Thymus (tissue), 11 donors: ENCODE results near the gene CCNL2. TPM values are rescaled to one million over a fixed set of nuclear protein-coding genes. Genes with fewer than 3 reads are reported as not detected.

ENCODE experiments used
- DNase-seq, 9 donors: peaks; one replicate each; pipeline ENCODE4 v3.0.0-alpha.2; 2013; ENCODE audit warnings: low spot score in 9 of 9, low read depth in 6 of 9, missing footprints in 1 of 9
- H3K27ac ChIP-seq, 2 donors: one replicate each; pipeline ENCODE4 v1.5.1; 2013; ENCODE audit warnings: control low read depth in 1 of 2, low read depth in 1 of 2, low read length in 1 of 2, mild to moderate bottlenecking in 1 of 2, moderate library complexity in 1 of 2
- H3K27me3 ChIP-seq, 2 donors: one replicate each; pipeline ENCODE4 v1.5.1; 2013; ENCODE audit warnings: low read length in 1 of 2; ENCODE audit not compliant: control insufficient read depth in 2 of 2, insufficient read depth in 1 of 2
- H3K36me3 ChIP-seq, 2 donors: one replicate each; pipeline ENCODE4 v1.5.1; 2013; ENCODE audit warnings: low read length in 1 of 2, mild to moderate bottlenecking in 1 of 2, moderate library complexity in 1 of 2; ENCODE audit not compliant: control insufficient read depth in 2 of 2, insufficient read depth in 2 of 2
- H3K4me1 ChIP-seq, 2 donors: one replicate each; pipeline ENCODE4 v1.5.1; 2013; ENCODE audit warnings: low read length in 2 of 2; ENCODE audit not compliant: control insufficient read depth in 2 of 2, insufficient read depth in 2 of 2
- H3K4me3 ChIP-seq, 2 donors: one replicate each; pipeline ENCODE4 v1.5.1; 2013; ENCODE audit warnings: low read length in 2 of 2, control low read depth in 1 of 2, mild to moderate bottlenecking in 1 of 2
- H3K9me3 ChIP-seq, 2 donors: one replicate each; pipeline ENCODE4 v1.5.1; 2013; ENCODE audit warnings: low read length in 1 of 2, mild to moderate bottlenecking in 1 of 2; ENCODE audit not compliant: control insufficient read depth in 2 of 2, insufficient read depth in 1 of 2
- WGBS: extraction: QIAGEN DNeasy Blood & Tissue Kit; methylation state at CpG from one replicate; pipeline ENCODE4 v1.1.7; 2013; 5-methylcytosine and 5-hydroxymethylcytosine counted together
- polyA plus RNA-seq: library from polyadenylated mRNA; stranded (reverse); fragments of 200-250 nt; gene quantifications from one replicate; pipeline ENCODE4 v1.2.3, GENCODE V29; 2013
- total RNA-seq: library from RNA; stranded (reverse); fragments of 120-200 nt; gene quantifications from one replicate; pipeline ENCODE4 v1.2.4, GENCODE V29; 2013
- donor health status: healthy.

CCNL2 gene
- total and polyA plus RNA-seq, 2 donors = 73.8 to 340 TPM

DNA sequence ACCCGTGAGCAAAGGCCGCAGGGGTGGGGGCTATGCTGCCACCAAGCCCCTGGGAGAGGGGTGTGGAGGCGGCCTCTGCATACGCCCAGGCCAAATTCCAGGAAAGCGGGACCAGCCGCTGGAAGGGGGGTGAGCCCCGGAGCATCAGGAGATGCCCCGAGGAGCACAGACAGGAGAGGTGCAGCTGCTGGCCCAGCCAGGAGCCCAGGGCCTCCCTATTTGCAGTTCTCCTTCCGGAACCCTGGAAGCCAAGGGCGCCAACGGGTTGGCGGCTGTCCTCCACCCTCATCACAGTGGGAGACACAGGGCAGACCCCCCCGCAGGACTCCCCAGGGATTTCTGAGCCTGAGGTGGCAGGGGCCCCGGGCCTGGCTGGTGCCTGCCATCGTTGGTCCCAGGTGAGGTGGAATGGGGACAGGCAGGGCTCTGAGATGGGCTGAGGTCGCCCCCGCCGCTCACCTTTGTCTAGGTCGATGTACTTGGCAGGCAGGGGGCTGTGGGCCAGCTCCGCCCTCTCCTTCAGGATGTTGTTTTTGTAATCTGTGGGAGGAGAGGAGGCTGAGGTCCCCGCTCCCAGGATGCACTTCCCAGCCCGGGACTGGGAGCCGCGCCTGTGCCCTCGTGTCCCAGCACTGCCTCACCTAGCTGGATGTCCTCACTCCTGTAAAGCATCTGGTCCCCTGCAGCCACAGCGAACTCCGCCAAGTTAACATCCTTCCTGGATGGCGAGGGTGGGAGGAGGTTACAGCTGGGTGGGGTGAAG is 45.6 kb downstream of the CCNL2 start:
- H3K9me3 ChIP-seq = peaks cover 0 to 4% of the 10 kb centered on the region in 2 donors
- H3K36me3 ChIP-seq = no peaks in the 10 kb centered on the region
- H3K27me3 ChIP-seq = peaks cover 70 to 75% of the 10 kb centered on the region in 2 donors
- no peak for DNase-seq
- H3K27ac ChIP-seq = no peak overlapping the region
- H3K4me3 ChIP-seq = no peak overlapping the region
- peaks cover 0 to 11% of the 10 kb centered on the region in 2 donors for H3K4me1 ChIP-seq
- WGBS = 27% methylated on average over 28 of the region's 28 CpGs

GRCh38 chr1:1352786-1353388 is 46.2 kb downstream of the CCNL2 start:
- peaks cover 0 to 12% of the 10 kb centered on the region in 2 donors for H3K4me1 ChIP-seq

GRCh38 chr1:1351511-1352427 is 47.4 kb downstream of the CCNL2 start:
- no peak overlapping the region for H3K4me3 ChIP-seq
- peaks cover 54 to 67% of the 10 kb centered on the region in 2 donors for H3K27me3 ChIP-seq
- no peak for DNase-seq
- peaks cover 0 to 4% of the 10 kb centered on the region in 2 donors for H3K9me3 ChIP-seq
- 86% methylated on average over 29 of the region's 29 CpGs for WGBS
- H3K36me3 ChIP-seq = no peaks in the 10 kb centered on the region
- H3K4me1 ChIP-seq = peaks cover 0 to 14% of the 10 kb centered on the region in 2 donors
- H3K27ac ChIP-seq = no peak overlapping the region

More at GRCh38 chr1:1352786-1353388, 46.2 kb downstream of the CCNL2 start:
- WGBS = 34% methylated on average over 5 of the region's 5 CpGs
- Histone ChIP-seq H3K36me3 (no peaks in the 10 kb centered on the region), H3K27me3 (peaks cover 64 to 74% of the 10 kb centered on the region in 2 donors), H3K4me3 (no peak overlapping the region), H3K27ac (no peak overlapping the region), H3K9me3 (peaks cover 0 to 4% of the 10 kb centered on the region in 2 donors)
- no peak for DNase-seq

GRCh38 chr1:1349256-1350012 is 49.7 kb downstream of the CCNL2 start, which contains the start of gene DVL1:
Gene DVL1 (minus strand): TSS chr1:1349418. CDS start chr1:1349065, 353 bp downstream.
- DNase-seq = peak; percentile 34 to 85 (median 61)
- peaks cover 0 to 14% of the 10 kb centered on the region in 2 donors for H3K4me1 ChIP-seq
- H3K27ac ChIP-seq = peak within 1 kb of the TSS; percentile 47 to 91

DNA sequence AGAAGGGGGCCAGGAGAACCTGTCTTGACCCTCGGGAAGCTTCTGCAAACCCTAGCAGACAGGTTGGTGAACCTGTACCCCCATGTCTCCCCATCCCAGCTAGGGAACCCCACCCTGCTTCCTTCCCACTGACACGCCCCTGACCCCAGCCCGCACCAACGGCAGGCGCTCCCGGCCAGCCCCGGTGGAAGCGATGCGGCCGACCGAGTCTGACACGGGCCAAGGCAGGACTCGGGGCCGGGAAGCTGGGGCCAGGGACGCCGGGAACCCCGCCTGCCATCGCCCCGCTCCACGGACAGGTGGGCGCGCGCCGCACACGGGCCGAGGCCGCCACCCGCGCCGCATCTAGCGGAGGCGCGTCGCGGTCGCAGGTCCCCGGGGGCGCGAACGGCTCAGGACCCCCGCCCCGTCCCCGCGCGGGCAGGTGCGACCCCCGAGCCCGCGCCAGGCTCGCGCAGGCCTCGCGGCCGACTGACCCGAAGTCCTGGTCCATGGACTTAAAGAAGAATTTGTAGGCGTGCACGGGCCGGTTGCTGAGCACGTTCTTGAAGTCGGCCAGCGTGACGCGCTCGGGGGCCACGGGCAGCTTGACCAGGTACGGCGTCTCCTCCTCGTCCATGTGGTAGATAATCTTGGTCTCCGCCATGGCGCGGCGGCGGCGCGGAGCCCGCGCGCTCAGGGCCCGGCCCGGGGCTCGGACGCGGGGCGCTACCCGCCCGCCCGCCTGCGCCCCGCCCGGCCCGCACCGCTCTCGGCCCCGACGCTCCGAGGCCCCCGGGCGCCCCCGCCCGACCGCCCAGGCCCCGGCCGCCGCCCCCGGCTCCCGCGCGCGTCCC is 50.5 kb downstream of the CCNL2 start:
- Histone ChIP-seq H3K9me3 (peaks cover 0 to 2% of the 10 kb centered on the region in 2 donors), H3K27ac (no peak overlapping the region), H3K4me1 (peaks cover 0 to 12% of the 10 kb centered on the region in 2 donors), H3K27me3 (peaks cover 22 to 36% of the 10 kb centered on the region in 2 donors), H3K4me3 (peak overlapping the region; percentile 49 to 92), H3K36me3 (no peaks in the 10 kb centered on the region)
- no peak for DNase-seq
- WGBS = 1% methylated on average over 109 of the region's 109 CpGs

More at GRCh38 chr1:1349256-1350012, 49.7 kb downstream of the CCNL2 start, which contains the start of gene DVL1:
- Histone ChIP-seq H3K4me3 (peak within 1 kb of the TSS; percentile 49 to 92), H3K36me3 (no peaks in the 10 kb centered on the region), H3K9me3 (peaks cover 0 to 4% of the 10 kb centered on the region in 2 donors), H3K27me3 (peaks cover 30 to 44% of the 10 kb centered on the region in 2 donors)
- under 1% methylated on average over 122 of the region's 122 CpGs for WGBS

GRCh38 chr1:1347663-1348419 is 51.3 kb downstream of the CCNL2 start:
- WGBS = 83% methylated on average over 26 of the region's 26 CpGs
- peaks cover 0 to 8% of the 10 kb centered on the region in 2 donors for H3K4me1 ChIP-seq

GRCh38 chr1:1347026-1347595 is 52.0 kb downstream of the CCNL2 start:
- 96% methylated on average over 10 of the region's 10 CpGs for WGBS
- Histone ChIP-seq H3K27ac (no peak overlapping the region), H3K27me3 (peaks cover 7 to 21% of the 10 kb centered on the region in 2 donors), H3K4me1 (peaks cover 0 to 8% of the 10 kb centered on the region in 2 donors), H3K36me3 (no peaks in the 10 kb centered on the region), H3K9me3 (peaks cover 0 to 1% of the 10 kb centered on the region in 2 donors), H3K4me3 (no peak overlapping the region)
- DNase-seq = no peak

More at GRCh38 chr1:1347663-1348419, 51.3 kb downstream of the CCNL2 start:
- H3K27me3 ChIP-seq = peaks cover 14 to 28% of the 10 kb centered on the region in 2 donors
- H3K9me3 ChIP-seq = peaks cover 0 to 2% of the 10 kb centered on the region in 2 donors
- no peaks in the 10 kb centered on the region for H3K36me3 ChIP-seq
- DNase-seq = no peak
- H3K27ac ChIP-seq = no peak overlapping the region
- H3K4me3 ChIP-seq = peak overlapping the region; percentile 35 to 92
